Fibroblast of skin of right biceps (primary cell): Measurements from ENCODE around the gene TELO2.

Experiments used
- DNase-seq: peaks from one replicate; pipeline ENCODE4 v3.0.0-alpha.2; 2013

The TELO2 gene

DNA sequence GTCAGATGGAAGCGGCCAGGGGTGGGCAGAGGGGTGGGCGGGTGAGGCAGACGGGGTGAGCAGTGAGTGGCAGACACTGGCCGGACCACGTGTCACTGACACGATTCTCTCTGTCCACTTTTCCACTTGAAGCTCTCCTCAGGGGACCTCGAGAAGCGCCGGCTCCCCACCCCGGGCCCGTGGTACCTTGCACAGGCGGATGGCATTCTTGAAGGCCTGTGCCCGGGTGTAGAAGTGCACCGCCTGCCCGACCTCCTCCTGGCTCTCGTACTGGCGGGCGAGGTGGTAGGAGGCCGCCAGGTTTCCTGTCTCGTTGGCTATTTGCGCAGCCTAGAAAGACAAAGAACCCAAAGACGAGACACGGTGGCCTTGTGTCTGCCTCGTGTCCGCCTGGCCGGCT is 31.2 kb downstream of the TELO2 start:
- DNase-seq, result no peak

- DNase-seq, result no peak
Measured at GRCh38 chr16:1525871-1526607, 32.9 kb downstream of the TELO2 start.

DNA sequence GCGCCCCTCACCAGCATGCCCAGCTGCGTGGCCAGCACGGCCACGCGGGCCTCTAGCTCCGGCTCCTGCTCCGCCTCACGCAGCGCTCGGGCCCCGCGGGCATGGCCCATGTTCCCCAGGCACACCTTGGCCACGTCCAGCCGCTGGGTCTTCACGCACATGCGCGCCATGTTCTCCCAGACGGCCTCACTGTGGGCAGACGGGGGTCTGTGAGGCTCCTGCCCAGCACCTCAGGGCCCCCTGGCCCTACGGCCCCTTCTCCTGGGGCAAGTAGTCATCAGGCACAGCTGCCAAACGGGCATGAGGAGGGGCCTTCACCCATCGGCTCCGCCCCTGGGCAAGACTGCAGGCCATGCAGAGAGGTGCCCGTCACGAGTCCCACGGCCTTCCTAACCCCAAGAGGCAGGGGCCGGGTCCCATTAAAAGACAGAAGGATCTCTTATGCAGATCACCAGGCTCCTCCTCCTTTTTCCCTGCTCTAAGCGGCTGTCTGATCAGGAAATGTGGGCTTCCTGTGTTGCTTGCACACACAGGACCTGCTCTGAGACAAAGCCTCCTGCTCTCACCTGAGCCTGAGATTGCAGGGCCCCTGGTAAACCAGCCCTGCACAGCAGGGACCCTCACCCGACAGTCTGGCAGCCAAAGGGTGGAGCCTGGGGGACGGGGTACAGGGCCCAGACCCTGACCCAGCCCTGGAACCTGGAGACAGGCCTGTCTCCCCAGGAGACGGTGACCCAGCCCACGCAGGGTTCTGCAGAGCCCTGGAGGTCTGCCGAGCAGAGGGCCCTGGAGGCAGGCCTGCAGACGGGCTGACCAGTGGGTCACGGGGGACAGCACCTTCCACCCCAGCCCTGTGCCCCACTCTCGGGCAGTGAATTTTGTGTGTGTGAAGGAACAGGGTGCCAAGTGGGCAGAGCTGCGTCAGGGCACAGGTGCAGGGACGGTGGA is 33.7 kb downstream of the TELO2 start:
- DNase-seq, result no peak

DNA sequence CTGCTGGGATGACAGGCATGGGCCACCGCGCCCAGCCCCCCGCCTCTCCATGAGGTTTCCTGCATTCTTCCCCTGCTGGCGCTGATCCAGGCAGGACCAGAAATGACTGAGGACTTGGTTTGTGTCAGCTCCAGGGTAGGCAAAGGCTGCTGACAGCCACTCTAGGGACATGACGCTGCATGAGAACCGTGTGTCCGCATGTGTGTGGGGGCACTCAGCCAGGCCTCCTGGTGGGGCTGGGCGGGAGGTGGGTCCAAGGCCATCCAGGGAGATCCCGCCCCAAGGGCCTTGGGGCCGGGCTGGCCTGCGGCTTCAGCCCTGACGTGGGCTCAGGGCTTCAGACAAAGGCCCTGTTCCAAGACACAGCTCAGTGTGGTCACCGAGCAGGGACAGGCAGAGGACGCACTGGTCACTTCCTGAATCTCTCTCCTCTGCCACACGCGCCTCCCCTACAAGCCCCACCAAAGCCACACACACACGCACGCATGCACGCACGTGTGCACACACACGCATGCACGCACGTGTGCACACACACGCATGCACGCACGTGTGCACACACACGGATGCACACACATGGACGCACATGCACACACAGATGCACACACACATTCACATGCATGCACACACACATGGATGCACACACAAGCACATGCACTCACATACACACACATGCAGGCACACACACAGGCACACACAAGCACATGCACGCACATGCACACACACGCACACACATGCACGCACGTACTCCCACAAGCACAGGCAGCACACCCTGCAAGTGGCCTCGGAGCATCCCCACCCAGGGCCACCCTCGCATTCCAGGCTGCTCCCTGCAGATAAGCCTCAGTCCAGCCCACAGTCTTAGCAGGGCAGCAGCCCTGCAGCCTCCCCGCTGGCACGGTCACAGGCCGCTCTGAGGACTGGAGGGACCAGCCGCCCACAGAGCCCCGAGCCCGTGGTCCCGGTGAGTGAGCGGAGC is 35.0 kb downstream of the TELO2 start:
- DNase-seq, result peak; percentile 53

GRCh38 chr16:1528921-1529537 is 35.9 kb downstream of the TELO2 start:
- no peak for DNase-seq

- no peak for DNase-seq
Measured at GRCh38 chr16:1530349-1530882, 37.3 kb downstream of the TELO2 start.

GRCh38 chr16:1530883-1531637 is 37.9 kb downstream of the TELO2 start:
- peak; percentile 82 for DNase-seq

DNA sequence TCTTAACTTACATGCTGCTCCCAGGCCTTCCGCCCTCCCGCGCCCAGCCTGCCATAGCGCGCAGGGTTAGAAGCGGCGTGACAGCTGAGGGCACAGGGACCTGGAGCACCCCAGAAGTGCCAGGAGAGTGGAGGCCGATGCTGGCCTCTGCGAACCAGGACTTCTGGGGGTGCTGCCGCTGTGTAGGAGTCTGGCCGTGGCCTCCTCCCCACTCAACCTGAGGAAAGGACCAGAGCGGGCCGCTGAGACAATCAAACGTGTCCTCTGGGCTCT is 38.4 kb downstream of the TELO2 start:
- no peak for DNase-seq

GRCh38 chr16:1532081-1532760 is 39.1 kb downstream of the TELO2 start:
- DNase-seq, result no peak

DNA sequence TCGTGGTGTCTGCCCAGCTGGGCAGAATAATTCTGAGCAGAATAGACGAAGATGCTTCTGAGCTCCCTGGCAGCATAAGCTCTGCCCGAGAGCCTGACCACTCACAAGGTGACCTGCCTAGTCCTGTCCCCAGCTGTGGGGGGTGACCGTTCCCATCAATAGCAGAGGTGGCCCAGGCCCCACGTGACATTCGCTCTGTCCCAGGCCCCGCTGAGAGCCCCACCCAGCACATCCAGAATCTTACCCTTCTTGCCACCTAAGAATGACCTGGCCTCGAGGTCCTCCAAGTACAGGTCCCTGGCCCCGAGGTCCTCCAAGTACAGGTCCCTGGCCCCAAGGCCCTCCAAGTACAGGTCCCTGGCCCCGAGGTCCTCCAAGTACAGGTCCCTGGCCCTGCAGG is 39.6 kb downstream of the TELO2 start:
- no peak for DNase-seq

GRCh38 chr16:1533443-1533951 is 40.3 kb downstream of the TELO2 start, which contains the start of gene TMEM204:
Gene TMEM204 (plus strand): TSS chr16:1533666. CDS start chr16:1534276, 610 bp downstream.
- DNase-seq, result peak; percentile 89

DNA sequence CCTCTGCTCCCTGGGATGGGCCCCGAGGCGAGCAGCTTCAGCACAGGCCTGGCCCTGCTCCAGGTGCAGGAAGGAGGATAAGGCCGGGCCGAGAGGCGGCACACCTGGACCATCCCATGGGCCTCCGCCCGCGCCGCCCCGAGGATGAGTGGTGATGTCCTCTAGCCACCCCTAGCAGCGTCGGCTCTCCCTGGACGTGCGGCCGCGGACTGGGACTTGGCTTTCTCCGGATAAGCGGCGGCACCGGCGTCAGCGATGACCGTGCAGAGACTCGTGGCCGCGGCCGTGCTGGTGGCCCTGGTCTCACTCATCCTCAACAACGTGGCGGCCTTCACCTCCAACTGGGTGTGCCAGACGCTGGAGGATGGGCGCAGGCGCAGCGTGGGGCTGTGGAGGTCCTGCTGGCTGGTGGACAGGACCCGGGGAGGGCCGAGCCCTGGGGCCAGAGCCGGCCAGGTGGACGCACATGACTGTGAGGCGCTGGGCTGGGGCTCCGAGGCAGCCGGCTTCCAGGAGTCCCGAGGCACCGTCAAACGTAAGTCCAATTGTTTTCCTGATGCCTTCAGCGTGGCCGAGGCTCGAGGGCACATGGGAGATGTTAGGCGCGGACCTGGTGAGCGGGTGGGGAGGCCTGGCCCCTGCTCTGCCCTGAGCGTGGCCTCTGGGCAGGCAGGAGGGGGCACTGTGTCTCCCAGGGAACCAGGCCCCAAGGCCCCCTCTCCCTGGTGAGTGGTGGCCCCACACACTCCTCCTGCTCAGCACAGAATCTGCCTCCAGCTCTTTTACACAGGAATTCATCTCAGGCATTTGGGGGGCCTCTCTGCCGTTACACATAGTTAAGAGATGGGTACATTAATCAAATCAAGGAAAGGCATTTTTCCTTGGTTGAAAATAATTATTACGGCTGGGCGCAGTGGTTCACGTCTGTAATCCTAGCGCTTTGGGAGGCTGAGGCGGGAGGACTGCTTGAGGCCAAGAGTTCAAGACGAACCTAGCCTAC is 41.2 kb downstream of the TELO2 start:
- DNase-seq, result peak; percentile 56

- no peak for DNase-seq
Measured at GRCh38 chr16:1535391-1536291, 42.5 kb downstream of the TELO2 start.

GRCh38 chr16:1536601-1537000 is 43.4 kb downstream of the TELO2 start:
- DNase-seq, result no peak

DNA sequence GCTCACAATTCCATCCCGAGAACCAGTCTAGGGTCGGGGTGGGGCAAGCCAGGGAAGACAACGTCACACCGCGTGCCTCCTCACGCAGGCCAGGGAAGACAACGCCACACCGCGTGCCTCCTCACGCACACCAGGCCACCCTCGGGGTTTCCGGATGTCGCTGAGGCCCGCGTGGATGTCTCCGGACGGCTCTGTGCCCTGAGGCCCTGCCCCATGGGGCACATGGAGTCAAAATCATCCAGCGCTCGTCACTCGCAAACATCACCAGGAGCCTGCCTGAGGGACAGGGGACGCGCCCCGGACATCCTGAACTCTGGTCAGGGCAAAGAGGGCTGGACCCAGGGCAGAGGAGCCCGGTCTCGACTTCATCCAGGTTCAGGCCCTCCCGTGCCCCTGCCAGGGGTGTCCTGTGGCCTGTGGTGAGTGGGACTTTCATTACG is 44.0 kb downstream of the TELO2 start:
- DNase-seq, result no peak

DNA sequence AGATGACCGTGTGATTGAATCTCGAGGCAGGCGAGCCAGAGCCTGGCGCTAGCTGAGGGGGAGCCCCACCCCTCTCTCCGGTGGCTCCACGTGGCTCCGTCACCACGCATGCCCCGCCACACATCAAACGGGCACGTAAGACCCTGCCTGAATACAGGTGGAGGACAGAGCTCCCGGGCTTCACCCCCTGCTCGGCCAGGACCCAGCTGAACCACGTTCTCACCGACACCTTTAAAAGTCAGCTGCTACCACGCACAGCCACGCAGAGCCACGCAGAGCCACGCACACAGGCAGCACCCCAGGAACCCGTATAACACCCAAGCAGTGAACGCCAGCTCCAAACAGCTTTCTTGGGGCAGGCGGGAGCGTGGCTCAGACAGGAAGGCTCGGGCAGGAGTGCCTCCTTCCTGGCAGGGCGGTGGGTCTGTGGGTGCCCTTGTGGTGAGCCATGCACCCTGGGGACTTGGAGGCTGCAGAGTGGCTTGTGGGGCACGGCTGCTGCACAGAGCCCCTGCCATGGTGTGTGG is 44.7 kb downstream of the TELO2 start:
- DNase-seq, result no peak

DNA sequence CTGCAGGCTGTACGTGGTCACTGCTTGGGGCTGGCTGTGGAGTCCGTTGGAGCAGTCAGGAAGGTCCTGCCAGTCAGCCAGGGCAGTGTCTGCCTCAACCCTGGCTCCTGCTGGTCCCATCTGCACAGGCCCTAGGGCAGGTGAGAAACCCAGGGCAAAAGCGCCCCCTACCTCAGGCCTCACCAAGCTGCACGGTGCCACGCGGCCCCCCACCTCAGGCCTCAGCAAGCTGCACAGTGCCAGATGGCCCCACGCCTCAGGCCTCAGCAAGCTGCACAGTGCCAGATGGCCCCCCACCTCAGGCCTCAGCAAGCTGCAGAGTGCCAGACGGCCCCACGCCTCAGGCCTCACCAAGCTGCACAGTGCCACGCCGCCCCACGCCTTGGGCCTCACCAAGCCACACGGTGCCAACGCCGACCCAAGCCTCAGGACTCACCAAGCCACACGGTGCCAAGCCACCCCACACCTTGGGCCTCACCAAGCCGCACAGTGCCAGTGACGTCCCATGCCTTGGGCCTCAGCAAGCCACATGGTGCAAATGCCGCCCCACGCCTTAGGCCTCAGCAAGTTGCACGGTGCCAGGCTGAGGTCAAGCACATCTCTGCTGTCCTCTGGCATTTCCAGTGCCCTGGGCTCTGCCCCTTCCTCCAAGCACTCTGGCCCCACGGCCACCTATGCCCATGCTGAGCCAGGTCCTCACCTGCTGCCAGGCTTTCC is 45.8 kb downstream of the TELO2 start:
- DNase-seq, result no peak
